ENCODE measurements around the gene WASF3. TPM values are rescaled to one million over a fixed set of nuclear protein-coding genes. Genes with fewer than 3 reads are reported as not detected.

The WASF3 gene
- total and polyA plus RNA-seq, 4 donors = 0.82 to 4.9 (median 2.3) TPM

DNA sequence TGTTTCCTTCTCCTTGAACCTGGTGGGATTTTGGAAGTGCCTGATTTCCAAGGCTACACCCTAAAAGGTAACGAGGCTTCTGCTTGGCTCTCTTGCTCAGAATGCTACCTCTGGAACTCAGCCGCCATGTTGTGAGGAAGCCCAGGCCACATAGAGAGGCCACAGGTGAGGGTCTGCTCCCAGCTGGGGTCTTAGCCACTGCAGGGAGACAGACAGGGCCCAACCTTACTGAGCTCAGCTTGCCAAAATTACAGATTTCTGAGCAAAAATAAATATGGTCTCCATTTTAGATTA lies 141.7 kb downstream of the WASF3 start:
- H3K4me3 ChIP-seq (ENCODE audit: low read depth in 1 of 3, low read length in 3 of 3) = no peak overlapping the region
- TF ChIP-seq JUND (IDR thresholded peaks at IDR 0.05) (no peak), SP1 (IDR thresholded peaks at IDR 0.05) (no peak), RXRA (IDR thresholded peaks at IDR 0.05) (no peak), REST (IDR thresholded peaks at IDR 0.05) (no peak), YY1 (IDR thresholded peaks at IDR 0.05) (no peak), EGR1 (IDR thresholded peaks at IDR 0.05; ENCODE audit: low read depth in 2 of 2) (no peak), HNF4G (IDR thresholded peaks at IDR 0.05) (no peak), NR2F2 (IDR thresholded peaks at IDR 0.05) (no peak), GABPA (IDR thresholded peaks at IDR 0.05 in 1 of 2, conservative IDR thresholded peaks at IDR 0.05 in 1 of 2) (no peak), RAD21 (IDR thresholded peaks at IDR 0.05) (no peak), FOXA2 (IDR thresholded peaks at IDR 0.05) (no peak), FOXA1 (IDR thresholded peaks at IDR 0.05) (no peak), TAF1 (conservative IDR thresholded peaks at IDR 0.05) (no peak), HNF4A (conservative IDR thresholded peaks at IDR 0.05) (no peak), CTCF (IDR thresholded peaks at IDR 0.05; ENCODE audit: low read depth, low read length, missing input control) (no peak)
- TF ChIP-seq, protein P1, sequence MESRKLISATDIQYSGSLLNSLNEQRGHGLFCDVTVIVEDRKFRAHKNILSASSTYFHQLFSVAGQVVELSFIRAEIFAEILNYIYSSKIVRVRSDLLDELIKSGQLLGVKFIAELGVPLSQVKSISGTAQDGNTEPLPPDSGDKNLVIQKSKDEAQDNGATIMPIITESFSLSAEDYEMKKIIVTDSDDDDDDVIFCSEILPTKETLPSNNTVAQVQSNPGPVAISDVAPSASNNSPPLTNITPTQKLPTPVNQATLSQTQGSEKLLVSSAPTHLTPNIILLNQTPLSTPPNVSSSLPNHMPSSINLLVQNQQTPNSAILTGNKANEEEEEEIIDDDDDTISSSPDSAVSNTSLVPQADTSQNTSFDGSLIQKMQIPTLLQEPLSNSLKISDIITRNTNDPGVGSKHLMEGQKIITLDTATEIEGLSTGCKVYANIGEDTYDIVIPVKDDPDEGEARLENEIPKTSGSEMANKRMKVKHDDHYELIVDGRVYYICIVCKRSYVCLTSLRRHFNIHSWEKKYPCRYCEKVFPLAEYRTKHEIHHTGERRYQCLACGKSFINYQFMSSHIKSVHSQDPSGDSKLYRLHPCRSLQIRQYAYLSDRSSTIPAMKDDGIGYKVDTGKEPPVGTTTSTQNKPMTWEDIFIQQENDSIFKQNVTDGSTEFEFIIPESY (IDR thresholded peaks at IDR 0.05) = no peak
- TF ChIP-seq, protein P2, sequence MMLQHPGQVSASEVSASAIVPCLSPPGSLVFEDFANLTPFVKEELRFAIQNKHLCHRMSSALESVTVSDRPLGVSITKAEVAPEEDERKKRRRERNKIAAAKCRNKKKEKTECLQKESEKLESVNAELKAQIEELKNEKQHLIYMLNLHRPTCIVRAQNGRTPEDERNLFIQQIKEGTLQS (IDR thresholded peaks at IDR 0.05) = no peak
- TF ChIP-seq, protein P3, sequence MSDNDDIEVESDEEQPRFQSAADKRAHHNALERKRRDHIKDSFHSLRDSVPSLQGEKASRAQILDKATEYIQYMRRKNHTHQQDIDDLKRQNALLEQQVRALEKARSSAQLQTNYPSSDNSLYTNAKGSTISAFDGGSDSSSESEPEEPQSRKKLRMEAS (IDR thresholded peaks at IDR 0.05) = no peak
- no peak overlapping the region for H3K9ac ChIP-seq (ENCODE audit: low read depth in 1 of 2, low read length in 2 of 2)
- H3K9me3 ChIP-seq (ENCODE audit: control insufficient read depth in 4 of 4, low read length in 3 of 4) = no peaks in the 10 kb centered on the region
- 98% methylated on average over 2 of the region's 2 CpGs for WGBS
- H3K27ac ChIP-seq (ENCODE audit: low read depth in 1 of 2, low read length in 2 of 2) = no peak overlapping the region
- H3K36me3 ChIP-seq (ENCODE audit: control insufficient read depth in 4 of 4, insufficient read depth in 3 of 4, low read depth in 1 of 4, low read length in 3 of 4) = no peaks in the 10 kb centered on the region
- no peaks in the 10 kb centered on the region for H3K27me3 ChIP-seq (ENCODE audit: control insufficient read depth in 4 of 4, insufficient read depth in 4 of 4, low read length in 3 of 4)
- H3K4me1 ChIP-seq (ENCODE audit: control insufficient read depth in 4 of 4, insufficient read depth in 4 of 4, low read length in 3 of 4) = no peaks in the 10 kb centered on the region
- no peak for DNase-seq (ENCODE audit: low spot score)
